ENCODE data around the gene PNLIPRP2.

DNA sequence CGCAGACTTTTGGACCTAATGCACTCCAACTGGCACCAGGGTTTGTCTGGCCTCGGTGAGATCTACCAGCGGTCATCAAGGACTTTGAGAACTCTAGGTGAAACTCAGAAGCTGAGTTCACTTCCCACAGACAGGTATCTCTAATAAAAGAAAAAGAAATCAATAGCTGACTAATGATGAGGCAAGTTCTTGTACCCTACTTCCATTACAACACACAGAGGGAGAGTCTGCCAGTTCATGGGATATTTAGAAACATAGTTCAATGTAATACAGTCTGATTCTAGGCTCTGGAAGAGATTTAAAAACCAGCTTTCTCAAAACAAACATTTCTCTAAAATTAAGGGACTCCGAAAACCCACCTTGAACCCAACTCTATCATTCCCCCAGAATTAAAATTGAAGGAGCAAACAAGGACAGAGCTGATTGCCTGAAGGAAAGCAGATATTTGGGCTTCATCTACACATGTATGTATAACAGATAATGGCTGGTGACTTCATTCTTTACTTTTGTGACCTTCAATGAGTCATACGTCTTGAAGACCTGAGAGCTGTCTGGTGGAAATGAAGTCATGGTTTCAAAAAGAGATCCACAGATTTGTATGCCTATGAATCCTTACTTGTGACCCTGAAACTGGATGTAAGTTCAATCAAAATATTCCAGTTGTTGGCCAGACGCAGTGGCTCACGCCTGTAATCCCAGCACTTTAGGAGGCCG is 32.7 kb upstream of the PNLIPRP2 start:
- TF ChIP-seq CTCF (IDR thresholded peaks at IDR 0.05; ENCODE audit: control extremely low read depth in 1 of 3, insufficient read depth in 1 of 3, low read depth in 1 of 3, low read length in 3 of 3) (no peak), CEBPB (IDR thresholded peaks at IDR 0.05; ENCODE audit: low read depth, low read length) (no peak), POLR2A (IDR thresholded peaks at IDR 0.05; ENCODE audit: control extremely low read depth in 1 of 2, low read depth in 2 of 2, low read length in 2 of 2) (no peak), RBBP5 (IDR thresholded peaks at IDR 0.05; ENCODE audit: borderline replicate concordance, low read depth, low read length) (no peak), RAD21 (IDR thresholded peaks at IDR 0.05 in 1 of 2, conservative IDR thresholded peaks at IDR 0.05 in 1 of 2; ENCODE audit: low read depth in 2 of 2, low read length in 2 of 2) (no peak), EGR1 (IDR thresholded peaks at IDR 0.05; ENCODE audit: borderline replicate concordance, low read depth, low read length) (no peak), YY1 (IDR thresholded peaks at IDR 0.05; ENCODE audit: low read depth, low read length) (no peak), CHD2 (IDR thresholded peaks at IDR 0.05; ENCODE audit: low read length) (no peak), HDAC2 (IDR thresholded peaks at IDR 0.05; ENCODE audit: borderline replicate concordance in 1 of 2, low read depth in 2 of 2, low read length in 2 of 2) (no peak), TAF1 (IDR thresholded peaks at IDR 0.05; ENCODE audit: low read depth, low read length) (no peak), SIN3A (conservative IDR thresholded peaks at IDR 0.05 in 1 of 2, IDR thresholded peaks at IDR 0.05 in 1 of 2; ENCODE audit: low read depth in 1 of 2, low read length in 2 of 2) (no peak), POLR2AphosphoS5 (IDR thresholded peaks at IDR 0.05; ENCODE audit: low read depth, low read length) (no peak), EP300 (IDR thresholded peaks at IDR 0.05; ENCODE audit: borderline replicate concordance in 1 of 2, low read depth in 2 of 2, low read length in 2 of 2) (no peak)
